GM23338 (cell line): Measurements from ENCODE around the gene CLOCK. TPM values are rescaled to one million over a fixed set of nuclear protein-coding genes. Genes with fewer than 3 reads are reported as not detected.
A peak's percentile ranks its signal among the peaks of the same experiment; 100 is the strongest.

Experiments
- ATAC-seq: fragments of 200-7000 bp; cut with Tn5 transposase; 3 replicates; pipeline ENCODE4 v1.9.1; 2020
- DNase-seq: peaks from one replicate; pipeline ENCODE4 v3.0.0-alpha.2; 2015; ENCODE audit warnings: low spot score
- H2AFZ ChIP-seq: fragments of 200-600 bp; sonication (generic); 2 replicates; pipeline ENCODE4 v1.8.0; 2016; ENCODE audit warnings: antibody characterized with exemption, mild to moderate bottlenecking, moderate library complexity
- H3F3A ChIP-seq: fragments of 200-600 bp; sonication (generic); replicated peaks from 2 replicates; pipeline ENCODE4 v1.8.0; 2017; ENCODE audit warnings: antibody characterized with exemption, mixed run types, low read depth
- H3K27ac ChIP-seq: fragments of 200-600 bp; sonication (generic); 2 replicates; pipeline ENCODE4 v1.6.1; 2016; ENCODE audit warnings: low read depth
- H3K27me3 ChIP-seq: fragments of 200-600 bp; sonication (generic); 2 replicates; pipeline ENCODE4 v1.8.0; 2016; ENCODE audit warnings: mild to moderate bottlenecking, mixed run types, moderate library complexity; ENCODE audit not compliant: insufficient read depth
- H3K36me3 ChIP-seq: fragments of 200-600 bp; sonication (generic); 2 replicates; pipeline ENCODE4 v1.8.0; 2016; ENCODE audit warnings: mild to moderate bottlenecking; ENCODE audit not compliant: insufficient read depth
- H3K4me1 ChIP-seq: fragments of 200-600 bp; sonication (generic); 2 replicates; pipeline ENCODE4 v1.8.0; 2016; ENCODE audit warnings: mild to moderate bottlenecking, moderate library complexity; ENCODE audit not compliant: insufficient read depth
- H3K4me2 ChIP-seq: fragments of 200-600 bp; sonication (generic); 2 replicates; pipeline ENCODE4 v1.7.1; 2017; ENCODE audit warnings: mixed run types
- H3K4me3 ChIP-seq: fragments of 200-600 bp; sonication (generic); 2 replicates; pipeline ENCODE4 v1.6.1; 2016; ENCODE audit warnings: mixed run types
- H3K79me2 ChIP-seq: fragments of 200-600 bp; sonication (generic); replicated peaks from 2 replicates; pipeline ENCODE4 v1.8.0; 2017; ENCODE audit warnings: mild to moderate bottlenecking; ENCODE audit not compliant: insufficient read depth
- H3K9me2 ChIP-seq: fragments of 200-600 bp; sonication (generic); 2 replicates; pipeline ENCODE4 v1.8.0; 2017; ENCODE audit not compliant: insufficient read depth
- H4K20me1 ChIP-seq: fragments of 200-600 bp; sonication (generic); replicated peaks from 2 replicates; pipeline ENCODE4 v1.8.0; 2017; ENCODE audit warnings: mild to moderate bottlenecking; ENCODE audit not compliant: insufficient read depth
- H3K27ac Mint-ChIP-seq: 2 replicates; pipeline ENCODE4 v1.8.0; 2020; ENCODE audit warnings: inconsistent platforms, mild to moderate bottlenecking, moderate library complexity, mixed read lengths
- H3K27me3 Mint-ChIP-seq: 3 replicates; pipeline ENCODE4 v1.8.0; 2022; ENCODE audit warnings: low read depth, mild to moderate bottlenecking, moderate library complexity, mixed read lengths, inconsistent platforms; ENCODE audit not compliant: insufficient read depth, poor library complexity
- H3K36me3 Mint-ChIP-seq: 3 replicates; pipeline ENCODE4 v1.8.0; 2021; ENCODE audit warnings: low read depth, mild to moderate bottlenecking, inconsistent platforms, moderate library complexity, mixed read lengths
- H3K4me1 Mint-ChIP-seq: 3 replicates; pipeline ENCODE4 v1.8.0; 2020; ENCODE audit warnings: mild to moderate bottlenecking, inconsistent platforms, mixed read lengths
- H3K4me3 Mint-ChIP-seq: 3 replicates; pipeline ENCODE4 v1.8.0; 2021; ENCODE audit warnings: moderate library complexity, mild to moderate bottlenecking, inconsistent platforms, mixed read lengths
- H3K9me3 Mint-ChIP-seq: 3 replicates; pipeline ENCODE4 v1.8.0; 2020; ENCODE audit warnings: moderate library complexity, mild to moderate bottlenecking, inconsistent platforms, mixed read lengths
- CREB1 ChIP-seq: fragments of 250-450 bp; sonication (Bioruptor Pico); IDR thresholded peaks from 2 replicates; pipeline ENCODE4 v1.5.0; 2020; ENCODE audit warnings: low read depth, mild to moderate bottlenecking, moderate library complexity
- CTCF ChIP-seq, 2 experiments: fragments of 200-600 bp in 1 of 2; sonication (generic) in 1 of 2; conservative IDR thresholded peaks; 2 replicates each; pipeline versions ENCODE4 v1.5.1 to v1.6.1; 2016 to 2017; ENCODE audit warnings: antibody characterized with exemption in 2 of 2, low read depth in 2 of 2, mild to moderate bottlenecking in 2 of 2, moderate library complexity in 1 of 2
- EZH2 ChIP-seq: fragments of 200-600 bp; sonication (generic); IDR thresholded peaks from one replicate; pipeline ENCODE4 v1.8.0; 2017; ENCODE audit warnings: antibody characterized with exemption, mild to moderate bottlenecking, low read depth; ENCODE audit not compliant: unreplicated experiment
- EZH2phosphoT487 ChIP-seq: fragments of 200-600 bp; sonication (generic); IDR thresholded peaks from one replicate; pipeline ENCODE4 v1.8.1; 2018; ENCODE audit warnings: antibody characterized with exemption; ENCODE audit not compliant: unreplicated experiment
- JUNB ChIP-seq: IDR thresholded peaks from one replicate; pipeline ENCODE4 v1.6.1; 2016; ENCODE audit warnings: antibody characterized with exemption; ENCODE audit not compliant: unreplicated experiment
- NANOG ChIP-seq: IDR thresholded peaks from 2 replicates; pipeline ENCODE4 v1.6.1; 2016; ENCODE audit warnings: antibody characterized with exemption, borderline replicate concordance
- POLR2AphosphoS5 ChIP-seq: IDR thresholded peaks from 2 replicates; pipeline ENCODE4 v1.6.1; 2016; ENCODE audit warnings: antibody characterized with exemption, low read depth
- REST ChIP-seq: IDR thresholded peaks from one replicate; pipeline ENCODE4 v1.6.1; 2018; ENCODE audit warnings: antibody characterized with exemption; ENCODE audit not compliant: unreplicated experiment
- STAT1 ChIP-seq: IDR thresholded peaks from one replicate; pipeline ENCODE4 v1.6.1; 2016; ENCODE audit warnings: antibody characterized with exemption; ENCODE audit not compliant: unreplicated experiment
- ZNF114 ChIP-seq: fragments of 250-450 bp; sonication (Bioruptor Pico); IDR thresholded peaks from 2 replicates; pipeline ENCODE4 v1.5.0; 2020; ENCODE audit warnings: mild to moderate bottlenecking, moderate library complexity
- ZNF331 ChIP-seq: fragments of 250-450 bp; sonication (Bioruptor Pico); IDR thresholded peaks from 2 replicates; pipeline ENCODE4 v1.5.0; 2020; ENCODE audit warnings: low read depth, mild to moderate bottlenecking, moderate library complexity
- polyA plus RNA-seq: library from polyadenylated mRNA; unstranded; fragments of >200 nt; fragmentation: Nextera tagmentation; extraction: Ambion mirVana; gene quantifications from 2 replicates; pipeline ENCODE4 v1.2.1, GENCODE V29; 2016
- total RNA-seq: library from RNA; depleted of rRNA; stranded (reverse); fragments of >200 nt; shearing (Covaris generic); gene quantifications from 2 replicates; pipeline ENCODE4 v1.2.3, GENCODE V29; 2014

The CLOCK gene
- total and polyA plus RNA-seq, 2 experiments from 2014 or later: 17.1 to 28.8 TPM

- H3K27ac ChIP-seq: peak within 1 kb of the TSS; percentile 87
- H3K27me3 Mint-ChIP-seq: peaks cover 7% of the 10 kb centered on the region
- H3F3A ChIP-seq: no peaks in the 10 kb centered on the region
- peak within 1 kb of the TSS; percentile 94 for H3K4me3 Mint-ChIP-seq
- H3K9me3 Mint-ChIP-seq: no peaks in the 10 kb centered on the region; the same call in 1 of the 3 replicates
- peaks cover 35% of the 10 kb centered on the region for H4K20me1 ChIP-seq
- H3K36me3 Mint-ChIP-seq: peaks cover 30% of the 10 kb centered on the region
- H3K4me3 ChIP-seq: peak within 1 kb of the TSS; percentile 92
- H3K4me1 Mint-ChIP-seq: peaks cover 24% of the 10 kb centered on the region
- peak within 1 kb of the TSS; percentile 87 for H3K4me2 ChIP-seq
- no peaks in the 10 kb centered on the region for H3K27me3 ChIP-seq
- DNase-seq: peak; percentile 96
- peaks cover 5% of the 10 kb centered on the region; the same call in 1 of the 2 replicates for H3K36me3 ChIP-seq
- peak; percentile 95 for ATAC-seq
- peak within 1 kb of the TSS; percentile 98 for H3K27ac Mint-ChIP-seq
- H2AFZ ChIP-seq: peak within 1 kb of the TSS; percentile 58; the same call in 1 of the 2 replicates
- peaks cover 46% of the 10 kb centered on the region for H3K79me2 ChIP-seq
- no peaks in the 10 kb centered on the region for H3K9me2 ChIP-seq
- TF ChIP-seq ZNF114: no peak
- TF ChIP-seq CREB1 (CRISPR knock-in tag): peak; percentile 86
- TF ChIP-seq EZH2phosphoT487: no peak
- TF ChIP-seq CTCF (conservative IDR thresholded peaks at IDR 0.05; ENCODE audit: low read depth in 2 of 2): 0 out of 4 replicates have a peak, but pooled peaks of 1 of the 2 experiments have one; percentile 2
- TF ChIP-seq JUNB: no peak
- no peak for TF ChIP-seq ZNF331 (CRISPR knock-in tag)
- peak; percentile 96 for TF ChIP-seq POLR2AphosphoS5
- no peak for TF ChIP-seq NANOG
- TF ChIP-seq REST: no peak
- TF ChIP-seq EZH2: no peak
- TF ChIP-seq STAT1: no peak
- H3K4me1 ChIP-seq: peaks cover 22% of the 10 kb centered on the region
Measured at GRCh38 chr4:55395529-55396307, 151.0 kb downstream of the CLOCK start, which contains the start of gene TMEM165. Gene TMEM165 (plus strand): TSS chr4:55395957. CDS start chr4:55396190, 233 bp downstream.
